Measurements from ENCODE around the gene DSCAML1. TPM values are rescaled to one million over a fixed set of nuclear protein-coding genes. Genes with fewer than 3 reads are reported as not detected.

DSCAML1 gene
- total and polyA plus RNA-seq, 2 of the 8 experiments (the other 6 are each of a cell fraction or from before 2014, with no cell fraction given), result 0.19 to 0.24 TPM

DNA sequence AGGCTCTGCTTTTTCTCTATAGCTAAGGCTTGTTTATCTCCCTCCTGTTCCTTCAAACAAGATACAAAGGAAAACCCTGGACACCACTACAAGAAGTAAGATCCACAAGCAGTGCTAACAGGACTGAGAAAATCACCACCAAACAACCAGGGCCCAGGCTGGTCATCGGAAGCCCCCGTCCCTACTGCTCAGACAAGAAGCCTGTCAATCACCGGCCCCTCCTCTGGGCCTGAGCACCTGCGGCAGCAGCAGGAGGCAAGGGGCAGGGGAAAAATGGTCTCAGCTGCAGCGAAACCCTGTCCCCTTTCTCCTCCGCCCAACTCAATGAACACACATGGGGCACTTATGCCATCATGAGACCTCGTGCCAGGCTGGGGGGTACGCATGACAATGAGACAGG is 314.1 kb downstream of the DSCAML1 start (continued):
- TF ChIP-seq, protein P1, sequence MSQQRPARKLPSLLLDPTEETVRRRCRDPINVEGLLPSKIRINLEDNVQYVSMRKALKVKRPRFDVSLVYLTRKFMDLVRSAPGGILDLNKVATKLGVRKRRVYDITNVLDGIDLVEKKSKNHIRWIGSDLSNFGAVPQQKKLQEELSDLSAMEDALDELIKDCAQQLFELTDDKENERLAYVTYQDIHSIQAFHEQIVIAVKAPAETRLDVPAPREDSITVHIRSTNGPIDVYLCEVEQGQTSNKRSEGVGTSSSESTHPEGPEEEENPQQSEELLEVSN (IDR thresholded peaks at IDR 0.05), result no peak
- TF ChIP-seq, protein P2, sequence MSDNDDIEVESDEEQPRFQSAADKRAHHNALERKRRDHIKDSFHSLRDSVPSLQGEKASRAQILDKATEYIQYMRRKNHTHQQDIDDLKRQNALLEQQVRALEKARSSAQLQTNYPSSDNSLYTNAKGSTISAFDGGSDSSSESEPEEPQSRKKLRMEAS (IDR thresholded peaks at IDR 0.05), result no peak
- TF ChIP-seq FOSL1 (IDR thresholded peaks at IDR 0.05; ENCODE audit: insufficient read depth, low read depth, low read length) (no peak), RNF2 (IDR thresholded peaks at IDR 0.05; ENCODE audit: borderline replicate concordance, low read depth, low read length, missing control alignments, poor library complexity, severe bottlenecking) (no peak)

All from H1 (cell line).